T1000 (cell line): ENCODE measurements around the gene MRAS.

Experiments
- DNase-seq: peaks from one replicate; lab custom pipeline; 2025; ENCODE audit warnings: mixed read lengths; lab: John Stamatoyannopoulos, UW

The MRAS gene

GRCh38 chr3:138347960-138348753 is at the start of gene MRAS:
Gene MRAS (plus strand): TSS chr3:138348579. CDS start chr3:138372884, 24,305 bp downstream.
- DNase-seq = peak; percentile 39

GRCh38 chr3:138300647-138301046 is 47.7 kb upstream of the MRAS start:
- no peak for DNase-seq

- no peak for DNase-seq
These were observed 44.9 kb upstream of the MRAS start for GRCh38 chr3:138303474-138303873.

GRCh38 chr3:138307899-138308298 is 40.5 kb upstream of the MRAS start:
- no peak for DNase-seq

- no peak for DNase-seq
These were observed 39.6 kb upstream of the MRAS start for GRCh38 chr3:138308783-138309182.

GRCh38 chr3:138310494-138310893 is 37.9 kb upstream of the MRAS start:
- DNase-seq = no peak

- DNase-seq = no peak
These were observed 33.6 kb upstream of the MRAS start for GRCh38 chr3:138314751-138315150.

- DNase-seq = no peak
These were observed 30.7 kb upstream of the MRAS start for GRCh38 chr3:138317687-138318086.

GRCh38 chr3:138323971-138324370 is 24.4 kb upstream of the MRAS start:
- DNase-seq = no peak

- no peak for DNase-seq
These were observed 22.4 kb upstream of the MRAS start for GRCh38 chr3:138325990-138326389.

- no peak for DNase-seq
These were observed 21.3 kb upstream of the MRAS start for GRCh38 chr3:138326866-138327595.

GRCh38 chr3:138327831-138328230 is 20.5 kb upstream of the MRAS start:
- DNase-seq = no peak

- DNase-seq = no peak
These were observed 20.0 kb upstream of the MRAS start for GRCh38 chr3:138328341-138328740.

- peak; percentile 81 for DNase-seq
These were observed 19.0 kb upstream of the MRAS start, which contains the start of gene NME9 for GRCh38 chr3:138329127-138329983. Gene NME9 (minus strand): TSS chr3:138329851. CDS start chr3:138329335, 516 bp downstream.

- no peak for DNase-seq
These were observed 18.4 kb upstream of the MRAS start for GRCh38 chr3:138329984-138330293.

GRCh38 chr3:138331143-138331894 is 17.1 kb upstream of the MRAS start:
- no peak for DNase-seq

- no peak for DNase-seq
These were observed 15.8 kb upstream of the MRAS start for GRCh38 chr3:138332472-138333073.

- DNase-seq = no peak
These were observed 13.8 kb upstream of the MRAS start for GRCh38 chr3:138334608-138335007.

GRCh38 chr3:138336454-138336999 is 11.9 kb upstream of the MRAS start:
- no peak for DNase-seq

- DNase-seq = no peak
These were observed 10.1 kb upstream of the MRAS start for GRCh38 chr3:138338244-138338643.

GRCh38 chr3:138338811-138339210 is 9.6 kb upstream of the MRAS start:
- DNase-seq = no peak
